Peyer's patch (tissue), 4 donors: Measurements from ENCODE around the gene ATXN1L. TPM values are rescaled to one million over a fixed set of nuclear protein-coding genes. Genes with fewer than 3 reads are reported as not detected.

Experiments used
- DNase-seq, 3 donors: peaks; one replicate each; pipeline ENCODE4 v3.0.0-alpha.2; 2017 to 2019
- H3K27ac ChIP-seq, 4 donors: fragments of 200-600 bp; sonication (generic); one replicate each; pipeline ENCODE4 v1.5.1; 2016 to 2019
- H3K27me3 ChIP-seq, 2 donors: fragments of 200-600 bp; sonication (generic); one replicate each; pipeline ENCODE4 v1.5.1; 2019
- H3K36me3 ChIP-seq, 3 donors: fragments of 200-600 bp; sonication (generic); one replicate each; pipeline ENCODE4 v1.5.1; 2016 to 2019
- H3K4me1 ChIP-seq, 4 donors: fragments of 200-600 bp; sonication (generic); one replicate each; pipeline ENCODE4 v1.5.1; 2016 to 2019
- H3K4me3 ChIP-seq, 4 donors: fragments of 200-600 bp; sonication (generic); 1 replicate in 3 of 4; 2 replicates in 1 of 4; pipeline ENCODE4 v1.5.1; 2016 to 2019; ENCODE audit warnings: mild to moderate bottlenecking in 1 of 4
- H3K9me3 ChIP-seq, 4 donors: fragments of 200-600 bp; sonication (generic); one replicate each; pipeline ENCODE4 v1.5.1; 2016 to 2019; ENCODE audit warnings: mild to moderate bottlenecking in 1 of 4
- CTCF ChIP-seq, 6 experiments: fragments of 450-650 bp in 4 of 6; fragments of 200-600 bp in 2 of 6; sonication (generic) in 1 of 6; IDR thresholded peaks; one replicate each; pipeline ENCODE4 v1.5.1; 2017 to 2019; ENCODE audit warnings: antibody characterized with exemption in 6 of 6, mild to moderate bottlenecking in 3 of 6, moderate library complexity in 1 of 6
- POLR2A ChIP-seq, 2 donors: fragments of 450-650 bp; IDR thresholded peaks; one replicate each; pipeline ENCODE4 v1.5.1; 2017; ENCODE audit warnings: antibody characterized with exemption in 2 of 2, mild to moderate bottlenecking in 2 of 2, moderate library complexity in 2 of 2
- total RNA-seq, 4 donors: library from RNA; depleted of rRNA; stranded (reverse); fragments of >200 nt; gene quantifications; one replicate each; pipeline ENCODE4 v1.1.0, GENCODE V29; 2016

Gene ATXN1L
- total RNA-seq, 4 donors from 2014 or later = 14.0 to 40.2 (median 22.5) TPM

GRCh38 chr16:71893888-71894228 lies 48.1 kb downstream of the ATXN1L start:
- Histone ChIP-seq H3K36me3 (no peaks in the 10 kb centered on the region), H3K9me3 (no peaks in the 10 kb centered on the region), H3K4me3 (peak overlapping the region; percentile 64 to 99 (median 74)), H3K27ac (peak overlapping the region; percentile 91 to 98 (median 92)), H3K27me3 (no peaks in the 10 kb centered on the region), H3K4me1 (peaks cover 0 to 32% (median 3%) of the 10 kb centered on the region in 4 donors)
- no peak for TF ChIP-seq POLR2A (IDR thresholded peaks at IDR 0.05)
- DNase-seq = no peak

GRCh38 chr16:71894229-71894920 lies 48.6 kb downstream of the ATXN1L start:
- H3K4me3 ChIP-seq = peak overlapping the region; percentile 64 to 99 (median 74)
- H3K4me1 ChIP-seq = peaks cover 0 to 37% (median 5%) of the 10 kb centered on the region in 4 donors
- no peaks in the 10 kb centered on the region for H3K36me3 ChIP-seq
- peak overlapping the region; percentile 91 to 98 (median 92) for H3K27ac ChIP-seq
- no peaks in the 10 kb centered on the region for H3K9me3 ChIP-seq
- DNase-seq = peak; percentile 59 to 82 (median 65)
- no peak for TF ChIP-seq POLR2A (IDR thresholded peaks at IDR 0.05)
- peak in 2 of 6 experiments; percentile 4 to 6 for TF ChIP-seq CTCF (IDR thresholded peaks at IDR 0.05)
- H3K27me3 ChIP-seq = no peaks in the 10 kb centered on the region

- DNase-seq = peak; percentile 97 to 99 (median 98)
- Histone ChIP-seq H3K4me3 (peak within 1 kb of the TSS; percentile 64 to 99 (median 74)), H3K27ac (peak within 1 kb of the TSS; percentile 91 to 98 (median 92)), H3K4me1 (peaks cover 0 to 38% (median 9%) of the 10 kb centered on the region in 4 donors), H3K27me3 (no peaks in the 10 kb centered on the region), H3K9me3 (no peaks in the 10 kb centered on the region), H3K36me3 (no peaks in the 10 kb centered on the region)
- TF ChIP-seq CTCF (IDR thresholded peaks at IDR 0.05) (no peak), POLR2A (IDR thresholded peaks at IDR 0.05) (peak; percentile 71 to 84)
Observed at GRCh38 chr16:71894921-71895678, 49.3 kb downstream of the ATXN1L start, which contains the start of gene IST1. TSS of gene IST1 (plus strand) at chr16:71895531. CDS start at chr16:71915641, 20,110 bp downstream.

DNA sequence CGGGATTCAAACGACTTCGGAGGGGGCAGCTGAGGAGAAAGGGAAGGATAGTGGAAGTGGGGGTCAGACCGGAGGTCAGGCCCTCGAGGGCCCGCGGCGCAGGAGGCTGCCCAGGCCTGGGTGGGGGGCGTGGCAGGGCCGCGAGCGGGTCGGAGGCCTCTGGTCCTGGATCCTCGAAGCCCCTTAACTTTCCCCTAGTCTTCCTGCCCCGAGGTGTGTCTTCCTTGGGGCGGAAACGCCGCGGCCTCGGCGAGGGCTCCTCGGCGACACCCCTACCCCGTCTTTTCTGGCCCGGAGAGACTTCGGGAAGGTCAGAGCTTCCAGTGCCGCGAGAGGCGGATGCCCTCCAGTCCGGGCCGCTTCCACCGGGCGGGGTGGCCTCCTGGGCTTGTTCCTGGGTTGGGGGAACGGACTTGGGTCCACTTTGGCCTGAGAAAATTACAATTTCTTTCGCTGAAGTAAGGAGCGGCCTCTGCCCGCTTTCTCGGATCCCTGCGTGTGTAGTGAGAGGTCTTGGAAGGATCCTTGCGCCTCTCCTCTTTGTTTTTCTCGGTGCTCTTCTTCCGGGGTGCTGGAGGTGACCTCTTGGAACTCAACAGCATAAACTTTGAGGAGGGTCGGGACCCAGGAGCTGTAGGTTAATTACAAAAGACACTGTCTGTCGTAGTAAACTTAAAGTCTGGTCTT lies 50.0 kb downstream of the ATXN1L start:
- no peaks in the 10 kb centered on the region for H3K9me3 ChIP-seq
- no peaks in the 10 kb centered on the region for H3K36me3 ChIP-seq
- H3K4me1 ChIP-seq = peaks cover 0 to 36% (median 9%) of the 10 kb centered on the region in 4 donors

GRCh38 chr16:71896764-71897368 lies 51.1 kb downstream of the ATXN1L start:
- H3K9me3 ChIP-seq = no peaks in the 10 kb centered on the region

More for the DNA sequence above, 50.0 kb downstream of the ATXN1L start:
- TF ChIP-seq POLR2A (IDR thresholded peaks at IDR 0.05) (peak; percentile 12 to 25), CTCF (IDR thresholded peaks at IDR 0.05) (no peak)
- Histone ChIP-seq H3K27ac (peak overlapping the region; percentile 91 to 98 (median 92)), H3K27me3 (no peaks in the 10 kb centered on the region), H3K4me3 (peak overlapping the region; percentile 64 to 99 (median 74))
- peak; percentile 27 to 66 (median 63) for DNase-seq

More at GRCh38 chr16:71896764-71897368, 51.1 kb downstream of the ATXN1L start:
- Histone ChIP-seq H3K4me1 (peaks cover 0 to 38% (median 12%) of the 10 kb centered on the region in 4 donors), H3K27ac (peak overlapping the region in 3 of 4 donors; percentile 91 to 98 (median 92)), H3K27me3 (no peaks in the 10 kb centered on the region), H3K36me3 (no peaks in the 10 kb centered on the region), H3K4me3 (peak overlapping the region; percentile 64 to 99 (median 74))
- TF ChIP-seq POLR2A (IDR thresholded peaks at IDR 0.05) (no peak), CTCF (IDR thresholded peaks at IDR 0.05) (no peak)
- DNase-seq = peak in 1 of 3 donors; percentile 46
